Activated CD4-positive, alpha-beta T cell treated with anti-CD3 and anti-CD28 coated beads, Interleukin-2, amount 10 ng/mL, durations not matched to agents 24 days and 14 days (primary cell): ENCODE data around the gene LGALSL. TPM values are rescaled to one million over a fixed set of nuclear protein-coding genes. Genes with fewer than 3 reads are reported as not detected.
A peak's percentile ranks its signal among the peaks of the same experiment; 100 is the strongest.

Experiments
- DNase-seq: peaks from one replicate; pipeline ENCODE4 v3.0.0; 2022
- H3K27ac Mint-ChIP-seq: one replicate; pipeline ENCODE4 v1.8.0; 2022; ENCODE audit warnings: mild to moderate bottlenecking, mixed read lengths
- H3K27me3 Mint-ChIP-seq: one replicate; pipeline ENCODE4 v1.8.0; 2022; ENCODE audit warnings: mixed read lengths
- H3K36me3 Mint-ChIP-seq: one replicate; pipeline ENCODE4 v1.8.0; 2022; ENCODE audit warnings: low read depth, mild to moderate bottlenecking, mixed read lengths
- H3K4me1 Mint-ChIP-seq: one replicate; pipeline ENCODE4 v1.8.0; 2021; ENCODE audit warnings: mixed read lengths
- H3K4me3 Mint-ChIP-seq: one replicate; pipeline ENCODE4 v1.8.0; 2022; ENCODE audit warnings: mild to moderate bottlenecking, moderate library complexity, mixed read lengths
- H3K9me3 Mint-ChIP-seq: one replicate; pipeline ENCODE4 v1.8.0; 2021; ENCODE audit warnings: mixed read lengths
- intact Hi-C: fragments of 100-400 bp; cut with micrococcal nuclease; formaldehyde crosslinking; loops from one replicate; pipeline ENCODE4 v1.15.1; 2023
- total RNA-seq: library from RNA; stranded (reverse); gene quantifications from 2 replicates; pipeline ENCODE4 v1.2.3, GENCODE V29; 2022

LGALSL gene
- total RNA-seq, 1 donor from 2014 or later: 2.8 TPM

DNA sequence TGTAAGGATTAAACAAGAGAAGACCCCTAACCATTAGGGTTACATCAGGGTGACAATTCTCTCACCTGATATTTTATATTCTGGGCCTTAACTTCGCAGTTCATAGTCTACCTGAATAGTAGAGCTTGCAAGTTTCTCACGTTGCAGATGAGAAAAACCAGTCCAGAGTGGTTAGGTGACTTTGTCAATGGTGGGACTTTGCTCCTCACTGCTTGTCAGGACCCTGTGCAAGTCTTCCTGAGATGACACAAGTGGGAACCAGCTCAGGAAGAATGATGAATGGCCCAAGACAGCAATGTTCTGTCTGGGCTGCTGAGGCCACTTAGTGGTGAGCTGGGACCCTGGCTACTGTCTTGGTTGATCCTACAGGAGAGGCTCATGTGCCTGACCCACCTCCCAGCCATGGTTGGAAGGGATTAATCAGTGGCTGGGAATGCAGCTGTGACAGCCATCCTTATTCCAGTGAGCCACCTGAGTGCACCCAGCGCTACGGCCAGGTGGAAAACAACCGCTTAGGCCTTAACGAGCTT, 16.9 kb downstream of the LGALSL start:
- Mint-ChIP-seq H3K27me3 (peaks cover 9% of the 10 kb centered on the region), H3K36me3 (no peaks in the 10 kb centered on the region), H3K4me1 (peaks cover 2% of the 10 kb centered on the region), H3K27ac (no peak overlapping the region), H3K9me3 (no peaks in the 10 kb centered on the region), H3K4me3 (no peak overlapping the region)
- intact Hi-C loops: no loop called here
- no peak for DNase-seq

DNA sequence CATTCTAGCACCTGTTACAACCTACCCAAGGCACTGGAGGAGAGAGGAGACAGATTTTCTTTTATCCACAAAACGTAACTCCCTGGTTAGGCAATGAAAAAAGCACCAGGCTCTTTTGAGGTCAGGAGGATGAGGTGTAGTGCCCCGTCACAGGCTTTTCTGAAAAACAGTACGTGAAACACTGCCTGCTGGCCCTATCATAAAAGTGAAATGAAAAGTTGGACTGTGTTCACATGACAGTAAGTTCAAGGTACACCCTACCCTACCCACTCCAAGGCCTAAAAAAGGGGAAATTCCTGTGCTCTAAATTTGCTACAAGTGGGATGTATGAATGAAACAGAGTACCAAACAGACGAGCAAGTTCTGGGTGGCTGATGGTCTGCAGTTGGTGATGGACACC, 17.6 kb downstream of the LGALSL start:
- intact Hi-C loops: no loop called here
- Mint-ChIP-seq H3K27me3 (peaks cover 8% of the 10 kb centered on the region), H3K27ac (no peak overlapping the region), H3K4me1 (peaks cover 2% of the 10 kb centered on the region), H3K36me3 (no peaks in the 10 kb centered on the region), H3K4me3 (no peak overlapping the region), H3K9me3 (no peaks in the 10 kb centered on the region)
- no peak for DNase-seq

DNA sequence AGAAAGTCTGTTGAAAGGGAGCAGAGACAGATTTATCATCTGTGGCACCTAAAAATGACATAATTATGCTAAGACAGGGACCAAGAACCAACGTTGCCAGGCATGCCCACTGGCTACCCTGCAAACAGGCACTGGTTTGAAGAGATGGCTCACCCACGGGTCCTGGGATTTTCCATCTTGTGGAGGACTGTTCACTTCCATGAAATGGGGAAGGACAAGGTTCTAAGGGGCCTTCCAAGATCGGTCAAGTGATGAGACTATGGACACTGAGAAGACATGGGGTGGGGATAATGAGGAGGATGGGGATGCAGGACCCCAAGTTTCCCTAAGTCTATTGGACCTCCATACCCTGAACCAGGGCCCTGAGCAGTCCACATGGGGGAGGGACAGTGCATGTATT, 18.9 kb downstream of the LGALSL start:
- Mint-ChIP-seq H3K27ac (no peak overlapping the region), H3K36me3 (no peaks in the 10 kb centered on the region), H3K4me1 (peaks cover 2% of the 10 kb centered on the region), H3K4me3 (no peak overlapping the region), H3K9me3 (no peaks in the 10 kb centered on the region), H3K27me3 (peaks cover 8% of the 10 kb centered on the region)
- intact Hi-C loops: no loop called here
- no peak for DNase-seq

DNA sequence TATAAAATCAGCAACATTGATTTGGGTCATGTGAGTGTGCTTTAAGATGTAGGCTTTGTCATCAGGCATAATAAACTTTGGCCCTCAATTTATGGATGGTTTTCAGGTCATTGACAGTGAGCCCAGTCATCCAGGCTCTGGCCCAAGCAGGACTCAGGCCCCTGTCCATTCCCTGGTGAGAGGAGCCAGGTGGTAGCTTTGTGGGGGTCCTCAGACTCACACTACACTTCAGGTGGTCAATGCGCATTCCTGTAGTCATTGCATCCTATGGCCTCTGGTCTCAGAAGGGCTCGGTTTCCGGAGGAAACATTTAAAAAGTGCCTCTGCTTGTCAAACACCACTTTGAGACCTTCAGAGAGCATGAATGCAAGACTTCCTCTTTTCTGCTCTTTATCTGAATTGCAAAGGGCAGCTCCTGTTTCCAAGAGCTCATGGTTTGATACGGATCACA, 20.2 kb downstream of the LGALSL start:
- Mint-ChIP-seq H3K36me3 (no peaks in the 10 kb centered on the region), H3K27ac (no peak overlapping the region), H3K27me3 (peaks cover 8% of the 10 kb centered on the region), H3K9me3 (no peaks in the 10 kb centered on the region), H3K4me1 (peaks cover 13% of the 10 kb centered on the region), H3K4me3 (no peak overlapping the region)
- no peak for DNase-seq
- intact Hi-C loops: no loop called here

DNA sequence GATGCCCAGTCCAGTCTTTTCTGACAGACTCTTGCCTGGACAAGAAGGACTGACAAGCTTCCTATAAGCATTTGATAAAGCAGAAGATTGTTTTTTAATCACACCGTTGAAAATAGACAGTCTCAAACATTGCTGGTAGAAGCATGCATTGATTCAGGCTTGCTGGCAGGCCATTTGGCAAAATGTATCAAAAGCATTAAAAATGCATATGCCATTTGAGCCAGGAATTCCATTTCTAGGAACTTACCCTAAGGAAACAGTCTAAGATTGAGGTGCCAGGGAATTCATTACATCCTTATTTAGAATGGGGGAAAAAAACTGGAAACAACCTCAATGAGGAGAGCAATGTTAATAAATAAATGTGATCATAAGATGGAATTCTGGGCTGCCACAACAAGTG, 20.7 kb downstream of the LGALSL start:
- intact Hi-C loops: no loop called here
- Mint-ChIP-seq H3K9me3 (no peaks in the 10 kb centered on the region), H3K27me3 (peaks cover 8% of the 10 kb centered on the region), H3K27ac (no peak overlapping the region), H3K4me1 (peaks cover 18% of the 10 kb centered on the region), H3K36me3 (no peaks in the 10 kb centered on the region), H3K4me3 (no peak overlapping the region)
- no peak for DNase-seq

DNA sequence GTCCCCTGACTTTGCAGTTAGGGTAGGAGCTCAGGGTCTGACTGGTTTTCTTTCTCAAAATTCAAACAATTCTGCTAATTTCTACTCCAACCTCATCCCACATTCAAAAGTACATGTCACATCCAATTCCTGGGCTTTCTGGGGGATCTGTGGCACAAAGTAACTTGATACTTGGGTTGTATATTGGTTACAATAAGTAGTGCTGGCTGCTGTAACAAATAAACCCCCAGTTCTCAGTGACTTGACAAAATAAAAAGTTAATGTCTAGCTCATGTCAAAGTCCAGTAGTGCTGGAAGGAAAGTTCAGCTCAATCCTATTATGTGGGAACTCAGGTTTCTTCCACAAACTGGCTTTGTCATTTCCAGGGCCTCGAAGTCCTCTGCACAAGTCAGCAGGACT, 23.1 kb downstream of the LGALSL start:
- intact Hi-C loops: no loop called here
- Mint-ChIP-seq H3K9me3 (no peaks in the 10 kb centered on the region), H3K27ac (no peak overlapping the region), H3K4me1 (peaks cover 21% of the 10 kb centered on the region), H3K36me3 (no peaks in the 10 kb centered on the region), H3K4me3 (no peak overlapping the region), H3K27me3 (peaks cover 6% of the 10 kb centered on the region)
- DNase-seq: no peak

DNA sequence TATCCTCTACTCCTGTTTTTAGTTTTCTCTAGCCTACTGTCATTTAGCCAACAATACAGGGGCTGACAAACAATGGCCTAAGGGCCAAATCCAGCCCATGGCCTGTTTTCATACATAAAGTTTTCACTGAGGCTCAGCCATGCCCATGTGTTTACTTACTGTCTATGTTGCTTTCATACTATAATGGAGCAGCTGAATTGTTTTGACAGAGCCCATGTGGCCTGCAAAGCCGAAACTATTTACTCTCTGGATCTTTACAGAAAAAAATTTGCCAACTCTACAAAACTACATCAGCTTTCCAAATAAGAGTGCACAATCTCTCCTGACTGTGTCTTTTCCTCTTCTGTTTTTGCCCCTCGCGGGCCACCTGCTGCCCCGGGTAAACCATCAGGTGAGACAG, 24.0 kb downstream of the LGALSL start:
- H3K36me3 Mint-ChIP-seq: no peaks in the 10 kb centered on the region
- intact Hi-C loops: no loop called here
- no peaks in the 10 kb centered on the region for H3K9me3 Mint-ChIP-seq
- no peak overlapping the region for H3K27ac Mint-ChIP-seq
- peaks cover 5% of the 10 kb centered on the region for H3K27me3 Mint-ChIP-seq
- peaks cover 21% of the 10 kb centered on the region for H3K4me1 Mint-ChIP-seq
- no peak for DNase-seq
- H3K4me3 Mint-ChIP-seq: no peak overlapping the region

DNA sequence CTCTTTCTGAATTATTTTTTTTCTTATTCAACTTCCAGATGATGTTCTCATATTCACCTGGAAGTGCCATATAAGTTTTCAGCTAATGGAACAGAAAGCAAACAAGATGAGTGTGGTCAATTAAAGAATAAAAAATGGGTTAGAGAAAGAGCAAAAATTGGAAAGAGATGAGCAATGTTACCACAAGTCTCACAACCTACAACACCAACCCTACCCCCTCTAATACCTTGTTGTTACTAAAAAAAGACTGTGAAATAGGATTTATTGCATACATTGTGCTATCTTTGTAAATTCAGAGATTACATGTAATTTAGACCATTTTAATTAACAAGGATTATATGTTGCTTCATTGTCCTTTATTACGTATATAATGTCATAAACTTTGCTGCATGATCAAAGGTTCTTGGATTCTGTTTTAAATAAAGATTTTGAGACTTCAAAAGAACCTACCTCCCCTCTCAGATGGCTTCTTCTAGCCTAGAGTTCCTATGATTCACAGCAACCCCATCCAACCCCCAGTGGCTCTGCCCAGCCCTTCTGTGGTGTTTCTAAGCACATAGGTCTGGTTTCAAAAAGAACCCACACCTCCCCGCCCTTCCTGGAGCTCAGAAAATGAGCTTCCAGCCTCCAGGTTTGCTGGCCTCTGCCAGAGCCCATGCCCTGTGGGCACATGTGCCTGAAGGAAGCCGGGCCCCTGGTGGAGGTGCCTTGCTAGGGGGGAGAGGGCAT, 24.7 kb downstream of the LGALSL start:
- Mint-ChIP-seq H3K4me3 (peak overlapping the region; percentile 22), H3K4me1 (peaks cover 21% of the 10 kb centered on the region), H3K27ac (peak overlapping the region; percentile 42), H3K36me3 (no peaks in the 10 kb centered on the region), H3K27me3 (peaks cover 6% of the 10 kb centered on the region), H3K9me3 (no peaks in the 10 kb centered on the region)
- intact Hi-C loops: no loop called here
- peak; percentile 78 for DNase-seq

DNA sequence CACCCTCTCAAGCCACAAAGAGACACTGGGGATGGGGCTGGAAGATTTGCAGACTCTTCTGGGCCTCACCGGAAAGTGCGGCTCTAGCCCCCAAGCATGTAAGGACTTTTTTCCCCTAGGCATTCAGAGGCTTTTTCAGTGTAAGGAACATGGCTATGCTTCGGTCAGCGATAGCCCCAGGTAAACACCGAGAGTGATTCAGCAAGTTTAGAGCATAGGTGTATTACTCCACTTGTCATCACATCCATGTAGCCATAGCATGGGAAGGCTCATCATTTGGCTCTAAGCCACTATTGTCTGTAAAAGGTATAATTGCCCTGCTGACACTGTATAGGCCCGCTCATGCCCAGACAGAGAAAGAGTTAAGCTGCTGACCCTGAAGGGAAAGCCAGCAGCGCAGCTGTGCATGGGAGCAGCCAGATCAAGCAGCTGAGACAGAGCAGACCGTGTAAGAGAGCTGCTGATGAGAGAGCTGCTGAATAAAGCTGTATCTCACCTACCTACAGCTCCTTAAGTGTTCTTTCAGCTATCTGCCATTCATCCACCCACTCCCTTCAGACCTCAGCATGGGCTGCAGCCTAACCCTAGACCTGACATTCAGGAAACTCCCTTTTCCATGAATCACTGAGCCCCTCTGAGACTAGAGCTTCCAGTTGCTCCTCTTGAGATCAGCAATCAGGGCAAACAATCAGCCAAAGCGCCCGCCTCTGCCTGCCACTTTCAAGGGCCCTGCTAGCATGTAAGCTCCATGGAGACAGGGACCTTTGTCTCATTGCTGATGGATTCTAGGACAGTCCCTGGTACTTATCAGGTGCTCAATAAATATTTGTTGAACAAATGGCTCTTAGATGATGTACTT, 25.5 kb downstream of the LGALSL start:
- peak overlapping the region; percentile 22 for H3K4me3 Mint-ChIP-seq
- intact Hi-C loops: no loop called here
- H3K27ac Mint-ChIP-seq: peak overlapping the region; percentile 20
- no peaks in the 10 kb centered on the region for H3K9me3 Mint-ChIP-seq
- H3K4me1 Mint-ChIP-seq: peaks cover 19% of the 10 kb centered on the region
- no peak for DNase-seq
- H3K27me3 Mint-ChIP-seq: peaks cover 7% of the 10 kb centered on the region
- no peaks in the 10 kb centered on the region for H3K36me3 Mint-ChIP-seq

DNA sequence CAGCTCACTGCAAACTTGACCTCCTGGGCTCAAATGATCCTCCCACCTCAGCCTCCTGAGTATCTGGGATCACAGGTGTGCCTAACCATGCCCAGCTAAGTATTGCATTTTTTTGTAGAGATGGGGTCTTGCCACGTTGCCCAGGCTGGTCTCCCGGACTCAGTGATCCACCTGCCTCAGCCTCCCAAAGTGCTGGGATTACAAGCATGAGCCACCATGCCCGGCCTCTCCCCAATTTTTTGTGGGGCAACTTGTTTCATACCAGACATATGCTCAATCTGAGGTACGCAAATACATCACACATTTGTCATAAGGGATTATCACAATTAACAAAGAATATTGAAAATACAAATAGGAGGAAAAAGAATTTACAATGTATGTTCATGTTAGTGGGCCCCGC, 27.7 kb downstream of the LGALSL start:
- Mint-ChIP-seq H3K27ac (no peak overlapping the region), H3K27me3 (peaks cover 12% of the 10 kb centered on the region), H3K4me3 (no peak overlapping the region), H3K36me3 (no peaks in the 10 kb centered on the region), H3K9me3 (no peaks in the 10 kb centered on the region), H3K4me1 (peaks cover 19% of the 10 kb centered on the region)
- intact Hi-C loops: no loop called here
- no peak for DNase-seq

DNA sequence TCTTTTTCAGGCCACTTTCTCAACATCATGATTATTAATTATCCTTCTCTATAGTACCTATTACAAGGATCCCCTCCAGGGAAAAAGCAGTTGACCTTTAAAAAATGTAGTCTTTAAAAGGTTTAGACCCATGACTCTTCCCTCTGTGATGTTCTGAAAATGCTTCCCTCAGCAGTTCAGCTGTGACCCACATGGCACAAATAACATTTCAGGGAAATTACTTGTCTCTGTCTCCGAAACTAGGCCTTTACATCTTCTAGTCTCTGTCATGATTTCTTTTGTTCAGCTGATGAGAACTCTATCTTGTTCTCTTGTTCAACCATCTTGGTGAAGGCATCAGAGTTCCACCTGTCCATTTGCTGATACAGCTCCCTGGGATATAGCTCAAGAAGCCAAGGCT, 28.3 kb downstream of the LGALSL start:
- no peak overlapping the region for H3K4me3 Mint-ChIP-seq
- peaks cover 12% of the 10 kb centered on the region for H3K27me3 Mint-ChIP-seq
- no peaks in the 10 kb centered on the region for H3K36me3 Mint-ChIP-seq
- H3K4me1 Mint-ChIP-seq: peaks cover 19% of the 10 kb centered on the region
- no peak overlapping the region for H3K27ac Mint-ChIP-seq
- no peaks in the 10 kb centered on the region for H3K9me3 Mint-ChIP-seq
- DNase-seq: no peak
- intact Hi-C loops: no loop called here

DNA sequence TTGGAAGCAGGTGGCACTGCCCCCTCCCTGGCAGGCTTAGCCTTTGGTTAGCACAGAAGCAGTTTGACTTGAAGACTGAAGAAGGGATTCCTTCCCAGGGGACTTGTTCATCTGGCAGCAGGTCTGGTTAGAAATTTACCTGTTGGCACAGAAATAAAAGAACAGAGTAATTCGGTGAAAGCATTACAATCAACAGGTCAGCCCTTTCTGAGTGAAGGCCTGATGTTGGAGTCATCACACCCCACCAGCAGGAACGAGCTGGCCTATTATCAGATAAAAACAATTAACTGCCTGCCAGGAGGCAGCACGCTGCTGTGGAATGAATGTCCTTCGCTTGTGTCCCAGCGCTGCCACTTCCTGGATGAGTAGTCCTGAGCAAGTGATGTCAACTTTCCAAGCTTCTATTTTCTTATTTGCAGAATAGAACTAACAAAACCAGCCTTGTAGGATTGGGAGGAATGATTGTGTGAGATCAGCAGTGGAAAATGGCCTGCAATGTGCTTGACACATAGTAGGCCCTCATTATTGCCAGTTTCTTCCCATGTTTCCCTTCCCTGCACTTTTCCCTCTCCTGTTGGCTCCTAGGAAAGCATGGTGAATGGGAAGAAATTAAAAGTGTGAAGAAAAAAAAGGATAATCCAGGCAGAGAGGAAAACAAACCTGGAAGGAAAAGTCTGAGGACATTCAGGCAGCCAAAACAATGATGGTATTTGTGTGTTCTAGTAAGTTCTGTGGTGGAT, 29.0 kb downstream of the LGALSL start:
- no peak for DNase-seq
- Mint-ChIP-seq H3K36me3 (no peaks in the 10 kb centered on the region), H3K9me3 (no peaks in the 10 kb centered on the region), H3K4me1 (peaks cover 19% of the 10 kb centered on the region), H3K4me3 (no peak overlapping the region), H3K27me3 (peaks cover 12% of the 10 kb centered on the region), H3K27ac (no peak overlapping the region)
- intact Hi-C loops: no loop called here

DNA sequence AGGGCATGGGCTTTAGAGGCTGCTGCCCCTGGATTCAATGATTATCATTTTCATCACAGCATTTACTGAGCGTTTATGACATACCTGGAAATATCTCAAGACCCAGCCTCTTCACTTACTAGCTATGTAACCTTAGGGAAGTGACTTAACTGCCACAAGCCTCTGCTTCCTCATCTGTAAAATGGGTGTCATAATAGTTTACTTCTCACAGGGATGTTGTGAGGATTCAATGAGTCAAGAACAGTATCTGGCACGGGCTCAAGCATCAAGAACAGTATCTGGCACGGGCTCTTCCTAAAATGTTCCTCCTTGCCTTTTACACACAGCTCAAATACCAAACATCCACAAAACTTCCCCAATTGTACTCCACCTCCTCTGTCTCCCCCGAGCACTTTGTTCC, 31.4 kb downstream of the LGALSL start:
- Mint-ChIP-seq H3K27ac (no peak overlapping the region), H3K4me1 (peaks cover 14% of the 10 kb centered on the region), H3K27me3 (peaks cover 16% of the 10 kb centered on the region), H3K9me3 (no peaks in the 10 kb centered on the region), H3K36me3 (no peaks in the 10 kb centered on the region), H3K4me3 (no peak overlapping the region)
- intact Hi-C loops: no loop called here
- no peak for DNase-seq

DNA sequence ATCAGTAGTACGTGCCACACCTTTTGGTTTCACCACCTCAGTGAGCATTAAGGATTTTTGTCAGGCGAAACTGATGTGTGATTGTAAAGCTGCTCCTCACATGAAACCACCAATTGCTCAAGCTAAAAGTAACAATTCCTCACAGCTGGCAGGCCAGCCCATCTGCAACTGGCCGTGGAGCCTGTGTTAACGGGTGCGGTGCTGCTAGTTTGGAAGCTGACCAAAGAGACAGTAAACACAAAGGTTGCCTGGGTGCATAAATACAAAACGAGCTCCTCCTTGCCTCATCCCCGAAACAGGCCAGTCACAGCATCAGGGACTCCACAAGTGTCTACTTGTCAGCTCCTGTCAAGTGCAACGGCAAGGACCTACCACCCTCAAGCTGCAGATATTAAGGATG, 32.0 kb downstream of the LGALSL start:
- H3K27ac Mint-ChIP-seq: no peak overlapping the region
- intact Hi-C loops: no loop called here

More for the DNA sequence above, 32.0 kb downstream of the LGALSL start:
- no peak for DNase-seq
- Mint-ChIP-seq H3K4me3 (no peak overlapping the region), H3K27me3 (peaks cover 16% of the 10 kb centered on the region), H3K36me3 (no peaks in the 10 kb centered on the region), H3K4me1 (peaks cover 13% of the 10 kb centered on the region), H3K9me3 (no peaks in the 10 kb centered on the region)
